Left ventricle myocardium superior (tissue), 1 donor: ENCODE data around the gene HLF. TPM values are rescaled to one million over a fixed set of nuclear protein-coding genes. Genes with fewer than 3 reads are reported as not detected.

Experiments used
- ATAC-seq: fragments of 200-7000 bp; cut with Tn5 transposase; one replicate; pipeline ENCODE4 v1.9.1; 2020; ENCODE audit warnings: mild to moderate bottlenecking, moderate library complexity
- DNase-seq: peaks from one replicate; pipeline ENCODE4 v3.0.0-alpha.2; 2020
- intact Hi-C: fragments of 100-400 bp; cut with micrococcal nuclease; formaldehyde crosslinking; loops from one replicate; pipeline ENCODE4 v1.11.0; 2022
- total RNA-seq: library from RNA; stranded (reverse); fragmentation: NEBNext Ultra II Directional; extraction: Animal tissue kit (Norgen Biotek cat#: 25700); gene quantifications from one replicate; pipeline ENCODE4 v1.2.1, GENCODE V29; 2021
- donor health status: DM: no; HTN: yes; CAD: no; lungs with severe emphysema.

HLF gene
- total RNA-seq, 1 donor from 2014 or later = 38.8 TPM

DNA sequence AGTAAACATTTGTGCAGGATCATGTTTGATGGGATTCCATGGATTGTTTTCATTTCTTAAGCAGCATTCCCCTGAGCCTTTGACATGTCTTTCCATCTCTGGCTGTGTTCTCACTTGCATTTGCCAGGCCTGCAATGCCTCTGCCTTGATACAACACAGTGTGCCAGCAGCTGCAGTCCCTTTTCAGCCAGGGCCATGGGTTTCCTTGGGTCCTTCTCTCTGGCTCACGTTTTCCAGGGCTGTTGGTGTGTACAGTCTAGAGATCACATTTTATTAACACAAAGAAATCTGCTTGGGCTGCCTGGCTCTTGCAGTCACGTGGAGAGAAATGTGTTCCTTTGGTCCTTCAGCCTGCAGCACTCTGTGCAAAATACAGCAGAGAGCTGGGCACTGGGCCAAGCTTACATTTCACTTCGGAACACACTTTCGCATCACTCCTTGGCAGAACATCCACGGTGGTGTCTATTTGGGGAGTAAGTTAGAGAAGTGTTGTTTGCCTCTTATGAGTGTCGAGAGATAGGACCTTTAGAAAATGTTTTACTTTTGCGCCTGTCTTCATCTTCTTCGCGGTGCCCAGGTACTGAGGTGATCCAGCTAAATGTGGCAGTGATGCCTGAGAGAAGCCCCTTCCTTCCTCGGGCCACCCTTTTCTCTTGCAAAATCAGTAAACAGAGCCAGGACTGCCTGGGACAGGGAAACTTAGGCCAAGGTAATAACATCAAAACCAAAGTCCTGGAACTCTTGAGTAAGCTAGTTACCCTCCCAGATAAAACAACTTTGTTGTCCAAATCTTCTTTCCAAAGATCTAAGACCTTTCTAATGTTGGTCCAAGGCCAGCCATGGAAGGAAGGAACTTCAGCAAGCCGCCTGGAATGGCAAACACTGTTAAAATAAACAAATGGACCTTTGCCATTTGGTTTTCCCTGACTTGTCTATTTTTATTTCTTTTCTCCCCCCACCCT, 20.9 kb downstream of the HLF start:
- peak; percentile 85 for ATAC-seq
- intact Hi-C loops = no loop called here
- peak; percentile 94 for DNase-seq

DNA sequence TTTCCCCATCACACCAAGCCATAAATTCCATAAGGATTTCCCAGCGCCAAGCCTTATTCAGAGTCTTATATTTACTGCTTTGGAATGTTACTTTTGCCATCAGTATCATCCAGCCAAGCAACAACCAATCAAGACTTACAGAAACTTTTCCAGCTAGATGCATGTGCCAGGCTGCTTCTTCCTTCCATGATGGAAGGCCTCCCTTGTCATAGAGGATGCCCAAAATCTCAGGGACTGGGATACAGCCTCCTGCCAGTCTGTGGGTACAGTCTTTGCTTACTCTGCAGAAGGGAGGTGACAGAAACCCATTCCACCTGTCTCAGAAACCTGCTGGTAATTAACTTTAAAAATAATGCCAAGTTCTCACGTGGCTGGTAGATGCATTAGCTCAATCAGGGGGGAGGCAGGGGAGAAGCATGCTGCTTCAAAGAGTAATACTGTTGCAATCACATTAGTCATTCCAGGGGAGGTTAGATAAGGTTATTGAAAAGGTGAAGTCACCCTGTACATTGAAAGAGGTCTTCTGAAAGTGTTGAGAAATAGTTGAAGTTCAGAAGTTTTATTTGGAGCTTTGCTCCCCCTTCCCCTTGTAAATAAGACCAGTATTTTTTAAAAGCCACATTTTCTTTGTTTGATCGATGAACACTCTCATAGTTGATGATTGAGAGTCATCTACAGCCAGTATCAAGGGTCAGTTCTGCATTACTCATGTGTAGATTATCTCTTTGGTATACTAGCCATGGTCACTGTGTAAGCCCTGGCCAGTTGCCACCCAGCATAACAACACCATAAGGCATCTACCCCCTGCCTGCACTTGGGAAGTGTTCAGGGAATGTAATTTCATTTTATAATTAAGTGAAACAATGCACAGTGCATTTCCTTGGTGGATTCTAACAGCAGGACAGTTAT, 22.2 kb downstream of the HLF start:
- DNase-seq = no peak
- intact Hi-C loops = no loop called here

DNA sequence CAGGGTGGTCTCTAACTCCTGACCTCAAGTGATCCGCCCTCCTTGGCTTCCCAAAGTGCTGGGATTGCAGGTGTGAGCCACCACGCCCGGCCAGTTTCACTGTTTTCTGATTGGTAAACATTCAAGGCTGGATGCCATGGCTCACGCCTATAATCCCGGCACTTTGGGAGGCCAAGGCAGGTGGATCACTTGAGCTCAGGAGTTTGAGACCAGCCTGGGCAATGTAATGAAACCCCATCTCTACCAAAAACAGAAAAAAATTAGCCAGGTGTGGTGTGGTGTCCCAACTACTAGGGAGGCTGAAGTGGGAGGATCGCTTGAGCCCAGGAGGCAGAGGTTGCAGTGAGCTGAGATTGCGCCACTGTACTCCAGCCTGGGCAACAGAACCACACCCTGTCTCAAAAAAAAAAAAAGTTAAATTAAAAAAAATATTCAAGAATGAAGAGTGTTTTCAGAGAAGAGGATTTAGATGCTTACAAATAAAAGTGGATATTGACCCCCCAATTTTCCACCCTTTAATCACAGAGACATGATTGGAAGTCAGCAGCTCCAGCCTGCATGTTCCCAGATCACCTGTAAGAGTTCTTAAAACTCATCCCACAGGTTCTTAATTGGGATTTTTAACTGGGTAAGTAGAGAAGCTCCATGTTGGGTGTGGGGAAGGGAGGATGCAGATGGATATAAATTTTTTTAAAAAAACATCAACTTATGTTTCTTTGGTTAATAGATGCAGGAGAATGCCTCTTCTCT, 23.8 kb downstream of the HLF start:
- no peak for ATAC-seq
- intact Hi-C loops = no loop called here
- DNase-seq = no peak

More for the DNA sequence above, 22.2 kb downstream of the HLF start:
- ATAC-seq = no peak

DNA sequence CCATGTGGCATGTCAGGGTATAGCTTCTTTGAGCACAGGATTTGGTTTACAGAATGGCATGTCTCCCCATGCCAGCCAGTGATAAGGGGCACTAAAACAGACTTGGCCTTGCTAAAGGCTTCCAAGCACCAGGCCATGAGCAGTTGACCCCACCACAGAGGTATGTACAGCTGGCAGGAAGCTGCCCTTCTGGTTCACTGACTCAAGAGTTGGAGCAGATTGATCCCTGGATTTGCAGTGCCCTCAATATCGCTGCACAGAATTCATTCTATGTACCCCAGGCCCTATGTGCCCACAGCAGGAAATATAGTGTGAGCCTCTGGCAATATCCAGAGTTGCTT, 24.3 kb downstream of the HLF start:
- peak; percentile 75 for ATAC-seq
- DNase-seq = peak; percentile 54
- intact Hi-C loops = no loop called here

DNA sequence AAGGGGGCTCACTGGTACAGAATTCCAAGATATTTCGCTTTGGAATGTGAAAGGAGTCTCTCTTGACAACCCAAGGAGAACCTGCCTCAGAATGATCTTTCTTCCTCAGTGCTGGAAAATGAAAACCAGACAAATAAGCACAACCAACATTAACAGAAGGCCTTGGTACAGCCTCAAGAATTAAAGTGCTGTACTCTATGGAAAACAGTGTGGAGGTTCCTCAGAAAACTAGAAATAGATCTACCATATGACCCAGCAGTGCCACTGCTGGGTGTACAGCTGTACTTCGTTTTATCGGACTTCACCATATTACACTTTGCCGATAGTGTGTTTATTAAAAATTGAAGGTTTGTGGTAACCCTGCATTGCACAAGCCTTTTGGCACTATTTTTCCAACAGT, 25.2 kb downstream of the HLF start:
- ATAC-seq (no peak), DNase-seq (no peak)
- intact Hi-C loops = loop anchor here (10.0 kb wide), 1 partner anchor 45 kb away; no protein-coding TSS in a partner anchor

DNA sequence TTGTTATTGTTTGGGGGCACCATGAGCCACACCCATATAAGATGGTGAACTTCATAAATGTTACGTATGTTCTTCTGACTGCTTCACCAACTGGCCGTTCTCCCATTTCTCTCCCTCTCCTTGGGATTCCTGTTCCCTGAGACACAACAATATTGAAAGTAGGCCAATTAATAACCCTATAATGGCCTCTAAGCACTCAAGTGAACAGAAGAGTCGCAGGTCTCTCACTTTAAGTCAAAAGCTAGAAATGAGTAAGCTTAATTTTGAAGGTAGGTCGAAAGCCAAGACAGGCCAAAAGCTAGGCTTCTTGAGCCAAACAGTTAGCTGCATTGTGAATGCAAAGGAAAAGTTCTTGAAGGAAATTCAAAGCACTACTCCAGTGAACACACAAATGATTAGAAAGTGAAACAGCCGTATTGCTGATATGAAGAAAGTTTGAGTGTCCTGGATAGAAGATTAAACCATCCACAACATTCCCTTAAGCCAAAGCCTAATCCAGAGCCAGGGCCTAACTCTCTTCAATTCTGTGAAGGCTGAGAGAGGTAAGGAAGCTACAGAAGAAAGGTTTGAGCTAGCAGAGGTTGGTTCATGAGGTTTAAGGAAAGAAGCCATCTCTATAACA, 25.8 kb downstream of the HLF start:
- ATAC-seq (no peak), DNase-seq (no peak)
- intact Hi-C loops = loop anchor here (10.0 kb wide), 1 partner anchor 46 kb away; no protein-coding TSS in a partner anchor

DNA sequence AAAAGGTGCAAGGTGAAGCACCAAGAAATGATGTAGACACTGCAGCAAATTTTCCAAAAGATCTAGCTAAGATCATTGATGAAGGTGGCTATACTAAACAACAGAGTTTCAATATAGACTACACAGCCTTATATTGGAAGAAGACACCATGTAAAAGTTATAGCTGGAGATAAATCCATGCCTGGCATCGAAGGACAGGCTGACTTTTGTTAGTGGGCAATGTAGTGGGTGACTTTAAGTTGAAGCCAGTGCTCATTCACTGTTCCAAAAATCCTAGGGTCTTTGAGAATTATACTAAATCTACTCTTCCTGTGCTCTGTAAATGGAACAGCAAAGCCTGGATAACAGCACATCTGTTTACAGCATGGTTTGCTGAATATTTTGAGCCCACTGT, 26.4 kb downstream of the HLF start:
- intact Hi-C loops = loop anchor here (10.0 kb wide), 1 partner anchor 46 kb away; no protein-coding TSS in a partner anchor
- no peak for ATAC-seq
- no peak for DNase-seq

DNA sequence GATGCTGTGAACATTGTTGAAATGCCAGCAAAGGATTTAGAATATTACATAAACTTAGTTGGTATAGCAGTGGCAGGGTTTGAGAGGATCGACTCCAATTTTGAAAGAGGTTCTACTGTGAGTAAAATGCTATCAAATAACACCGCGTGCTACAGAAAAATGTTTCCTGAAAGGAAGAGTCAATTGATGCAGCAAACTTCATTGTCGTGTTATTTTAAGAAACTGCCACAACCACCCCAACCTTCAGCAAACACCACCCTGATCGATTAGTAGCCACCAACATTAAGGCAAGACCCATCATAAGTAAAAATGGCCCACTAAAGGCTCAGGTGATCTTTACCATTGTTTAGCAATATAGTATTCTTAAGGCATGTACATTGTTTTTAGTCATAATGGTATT, 27.3 kb downstream of the HLF start:
- ATAC-seq (no peak), DNase-seq (no peak)
- intact Hi-C loops = loop anchor here (10.0 kb wide), 1 partner anchor 47 kb away; no protein-coding TSS in a partner anchor

DNA sequence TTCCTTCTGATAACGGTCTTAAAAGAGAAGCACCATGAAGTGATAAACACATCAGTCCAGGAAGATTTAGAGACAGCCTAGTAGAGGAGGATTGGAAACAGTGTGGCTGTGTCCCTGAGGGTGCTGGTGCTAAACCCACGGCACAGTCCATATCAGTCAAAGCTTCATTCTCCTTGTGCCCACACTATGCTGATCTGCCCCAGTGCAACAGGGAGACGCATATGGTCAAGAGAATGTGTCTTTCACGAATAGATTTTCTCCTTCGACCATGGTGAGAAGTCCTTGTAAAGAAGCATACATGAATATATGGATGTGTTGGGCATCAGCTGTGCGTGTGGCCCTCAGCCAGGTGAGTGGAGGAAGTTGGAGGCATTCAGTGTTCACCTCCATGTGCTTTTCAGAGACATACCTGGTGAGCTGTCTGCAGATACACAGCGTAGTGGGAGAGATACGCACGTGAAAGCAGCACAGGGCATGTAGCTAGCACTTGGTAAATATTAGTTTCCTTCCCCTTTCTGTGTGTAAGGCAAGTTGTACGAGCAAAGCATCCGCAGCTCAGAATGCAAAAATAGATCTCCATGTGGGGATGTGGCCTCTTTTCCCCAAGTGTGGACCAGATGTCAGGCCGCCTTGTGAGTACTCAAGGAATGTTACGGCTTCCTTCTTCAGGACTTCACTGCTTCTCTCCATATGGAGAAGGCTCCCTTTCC, 29.4 kb downstream of the HLF start:
- DNase-seq (no peak), ATAC-seq (no peak)
- intact Hi-C loops = loop anchor here (10.0 kb wide), 1 partner anchor 49 kb away; no protein-coding TSS in a partner anchor

DNA sequence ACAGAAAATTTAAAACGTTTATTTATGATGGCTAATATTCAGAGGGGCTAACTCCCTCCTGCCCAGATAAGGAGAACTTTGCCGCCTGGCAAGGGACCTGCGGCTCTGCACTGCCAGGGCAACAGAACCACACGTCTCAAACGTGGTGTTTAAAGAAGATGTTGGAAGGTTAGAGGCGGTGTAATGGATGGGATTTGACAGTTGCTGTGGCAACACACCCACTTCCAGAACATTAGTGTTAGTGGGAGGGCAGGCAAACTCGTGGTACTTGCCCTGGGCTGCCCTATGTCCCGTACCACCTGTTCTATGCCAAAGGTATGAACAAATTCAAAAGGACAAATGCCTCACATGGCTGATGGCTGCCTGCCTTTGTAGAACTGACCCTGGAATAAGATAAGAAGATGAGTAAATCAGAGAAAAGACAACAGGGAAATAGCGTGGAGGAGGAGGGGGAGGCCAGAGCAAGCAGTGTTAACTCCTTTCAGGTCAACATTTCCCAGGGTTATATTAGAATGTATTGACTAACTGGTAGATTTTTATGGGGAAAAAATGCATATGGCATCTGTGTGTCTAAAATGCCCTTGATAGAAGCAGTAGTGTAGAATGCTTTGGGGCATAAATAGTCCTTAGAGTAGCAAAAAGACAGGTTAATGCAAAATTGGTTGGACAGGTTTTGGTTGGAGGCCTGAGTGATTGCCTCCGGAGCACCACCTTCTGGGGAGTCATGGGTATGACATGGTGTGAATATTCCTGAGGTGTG, 30.8 kb downstream of the HLF start:
- ATAC-seq (peak; percentile 93), DNase-seq (peak; percentile 52)
- intact Hi-C loops = loop anchor here (10.0 kb wide), 1 partner anchor 51 kb away; no protein-coding TSS in a partner anchor

DNA sequence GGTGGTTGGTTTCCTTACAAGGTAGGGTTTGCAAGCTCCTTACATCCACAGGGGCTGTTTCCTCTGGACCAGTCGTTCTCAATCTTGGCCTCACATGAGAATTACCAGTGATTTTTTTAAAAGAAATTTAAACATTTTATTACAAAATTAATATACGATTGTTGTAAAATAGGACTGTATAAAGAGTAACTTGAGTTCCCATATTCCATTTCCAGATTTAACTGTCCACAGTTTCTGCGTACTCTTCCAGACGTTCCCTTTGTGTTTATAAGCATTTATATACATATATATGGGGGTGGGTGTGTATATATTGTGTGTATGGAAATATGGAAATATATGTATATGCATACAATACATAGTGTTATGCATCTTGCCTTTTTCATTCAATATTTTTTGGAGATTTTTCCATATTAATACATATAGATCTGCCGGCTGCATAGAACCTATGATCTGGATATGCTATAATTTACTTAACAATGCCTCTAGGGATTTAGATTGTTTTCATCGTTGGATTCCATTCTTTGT, 31.5 kb downstream of the HLF start:
- ATAC-seq = no peak
- intact Hi-C loops = loop anchor here (10.0 kb wide), 1 partner anchor 51 kb away; no protein-coding TSS in a partner anchor
- no peak for DNase-seq

DNA sequence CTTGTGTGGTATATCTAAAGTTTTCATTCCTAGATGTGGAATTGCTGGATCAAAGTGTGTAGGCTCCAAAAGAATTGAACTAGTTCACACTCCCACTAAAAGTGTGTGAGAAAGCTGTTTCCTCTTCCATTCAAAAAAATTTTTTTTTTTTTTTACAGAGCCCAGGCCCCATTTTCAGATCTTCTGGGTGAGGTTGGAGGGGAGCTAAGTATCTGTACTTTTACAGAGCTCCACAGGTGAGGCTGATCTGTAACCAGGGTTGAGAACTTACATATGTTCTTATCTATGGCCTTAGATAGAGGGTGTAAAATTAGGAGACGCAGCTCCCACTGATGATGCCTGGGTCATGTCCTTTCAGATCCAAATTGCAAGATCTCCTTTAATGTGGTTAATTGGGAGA, 31.9 kb downstream of the HLF start:
- DNase-seq = no peak
- intact Hi-C loops = loop anchor here (10.0 kb wide), 1 partner anchor 52 kb away; no protein-coding TSS in a partner anchor
- no peak for ATAC-seq

DNA sequence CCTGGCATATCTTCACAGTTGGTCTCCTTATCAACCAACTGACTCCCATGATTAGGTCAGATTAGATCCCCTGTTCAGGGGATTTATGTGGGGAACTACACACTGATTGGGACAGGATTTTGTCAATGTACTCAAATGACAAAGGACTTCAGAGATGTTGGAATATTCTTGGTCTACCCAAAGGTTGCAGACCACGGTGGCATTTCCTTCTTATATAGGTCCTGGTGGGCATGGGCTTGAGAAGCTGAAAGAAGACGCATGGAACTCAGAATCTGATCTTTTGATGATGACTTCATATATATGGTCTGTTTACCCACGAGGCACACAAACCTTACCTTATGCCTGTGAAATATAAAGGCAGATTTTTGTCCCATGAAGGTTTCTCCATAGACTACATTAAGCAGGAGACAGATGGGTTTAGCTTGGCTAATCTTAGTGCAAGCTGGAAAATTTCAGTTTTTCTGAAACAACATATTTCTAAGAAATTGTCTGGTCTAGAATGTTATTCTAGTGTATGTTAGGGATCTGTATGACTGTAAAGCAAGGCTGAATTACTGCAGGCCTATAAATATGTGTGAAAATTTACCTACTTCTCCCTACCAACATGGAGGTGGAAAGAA, 33.5 kb downstream of the HLF start:
- DNase-seq (no peak), ATAC-seq (no peak)
- intact Hi-C loops = loop anchor here (10.0 kb wide), 1 partner anchor 53 kb away; no protein-coding TSS in a partner anchor

DNA sequence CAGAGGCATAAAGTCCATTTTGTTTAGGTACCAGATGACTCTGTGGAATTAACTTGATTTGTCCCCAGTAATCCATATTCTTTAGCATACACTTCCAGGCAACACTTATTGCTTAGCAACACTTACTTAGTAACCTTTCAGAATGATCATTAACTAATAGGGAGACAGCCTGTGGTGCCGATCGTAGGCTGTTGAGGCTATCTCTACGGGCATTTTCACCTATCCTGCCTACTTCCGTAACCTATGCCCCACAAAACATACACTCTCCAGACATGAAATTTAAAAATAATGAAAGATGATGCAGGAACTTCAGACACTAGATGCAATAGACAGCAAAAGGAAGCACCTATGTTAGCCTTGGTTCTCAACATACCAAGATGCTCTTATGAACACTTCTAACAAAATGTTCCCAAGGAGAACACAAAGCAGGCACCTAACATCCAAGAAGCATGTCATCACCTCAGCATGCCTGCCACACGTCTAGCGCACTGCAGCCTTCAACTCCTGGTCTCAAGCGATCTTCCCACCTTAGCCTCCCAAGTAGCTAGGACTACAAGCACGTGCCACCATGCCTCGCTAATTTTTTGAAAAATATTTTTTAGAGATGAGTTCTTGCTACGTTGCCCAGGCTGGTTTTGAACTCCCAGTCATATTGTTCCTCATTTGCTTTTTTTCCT, 34.5 kb downstream of the HLF start:
- DNase-seq (no peak), ATAC-seq (no peak)
- intact Hi-C loops = loop anchor here (10.0 kb wide), 1 partner anchor 54 kb away; no protein-coding TSS in a partner anchor

DNA sequence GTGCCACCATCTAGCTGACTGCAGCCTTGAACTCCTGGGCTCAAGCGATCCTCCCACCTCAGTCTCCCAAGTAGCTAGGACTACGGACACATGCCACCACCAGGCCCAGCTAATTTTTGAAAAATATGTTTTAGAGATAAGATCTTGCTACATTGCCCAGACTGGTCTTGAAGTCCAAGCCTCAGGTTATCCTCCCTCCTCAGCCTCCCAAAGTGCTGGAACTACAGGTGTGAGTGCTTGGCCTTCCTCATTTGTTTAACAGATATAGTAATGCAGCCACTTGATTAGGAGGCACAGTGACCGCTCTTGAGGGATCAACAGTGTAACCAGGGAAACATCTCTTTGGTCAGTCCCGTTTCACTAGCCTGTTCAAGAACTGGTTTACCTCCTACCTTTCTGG, 35.1 kb downstream of the HLF start:
- no peak for DNase-seq
- no peak for ATAC-seq
- intact Hi-C loops = loop anchor here (10.0 kb wide), 1 partner anchor 55 kb away; no protein-coding TSS in a partner anchor
